HG02610 (cell line): Measurements from ENCODE around the gene CST4.
"Not testable (repeated sequence)": the region's sequence is repeated elsewhere in the genome, so short reads cannot be mapped to it uniquely, and the experiment has no call there.

ENCODE experiments used
- ATAC-seq: cut with Tn5 transposase; IDR thresholded peaks from one replicate; pipeline ENCODE4 v1.9.1; 2021; ENCODE audit warnings: mild to moderate bottlenecking, moderate library complexity; ENCODE audit not compliant: unreplicated experiment

The CST4 gene

GRCh38 chr20:23662276-23662870 lies 26.5 kb downstream of the CST4 start:
- ATAC-seq, result no peak

- no peak for ATAC-seq
These were observed 27.8 kb downstream of the CST4 start for GRCh38 chr20:23661002-23661429.

- ATAC-seq, result no peak
These were observed 28.6 kb downstream of the CST4 start for GRCh38 chr20:23659989-23660837.

GRCh38 chr20:23659610-23659988 lies 29.2 kb downstream of the CST4 start:
- not testable (repeated sequence) for ATAC-seq

- no peak for ATAC-seq
These were observed 29.7 kb downstream of the CST4 start for GRCh38 chr20:23658989-23659609.

GRCh38 chr20:23658336-23658735 lies 30.5 kb downstream of the CST4 start:
- no peak for ATAC-seq

GRCh38 chr20:23657202-23657601 lies 31.6 kb downstream of the CST4 start:
- no peak for ATAC-seq

- ATAC-seq, result no peak
These were observed 32.5 kb downstream of the CST4 start for GRCh38 chr20:23656372-23656771.

- no peak for ATAC-seq
These were observed 33.2 kb downstream of the CST4 start for GRCh38 chr20:23655491-23656211.

GRCh38 chr20:23654717-23655116 lies 34.1 kb downstream of the CST4 start:
- ATAC-seq, result no peak

GRCh38 chr20:23654000-23654399 lies 34.8 kb downstream of the CST4 start:
- no peak for ATAC-seq

- ATAC-seq, result no peak
These were observed 35.4 kb downstream of the CST4 start for GRCh38 chr20:23653400-23653938.

- no peak for ATAC-seq
These were observed 35.9 kb downstream of the CST4 start for GRCh38 chr20:23652926-23653325.

- ATAC-seq, result no peak
These were observed 36.5 kb downstream of the CST4 start for GRCh38 chr20:23652371-23652770.

- no peak for ATAC-seq
These were observed 37.7 kb downstream of the CST4 start for GRCh38 chr20:23651117-23651516.

- no peak for ATAC-seq
These were observed 38.9 kb downstream of the CST4 start for GRCh38 chr20:23649830-23650417.

- no peak for ATAC-seq
These were observed 39.6 kb downstream of the CST4 start for GRCh38 chr20:23649242-23649641.

- no peak for ATAC-seq
These were observed 41.5 kb downstream of the CST4 start for GRCh38 chr20:23647346-23647745.

GRCh38 chr20:23646106-23646873 lies 42.5 kb downstream of the CST4 start:
- ATAC-seq, result no peak

- peak; percentile 49 for ATAC-seq
These were observed 43.3 kb downstream of the CST4 start for GRCh38 chr20:23645575-23645974.
